Tibial nerve (tissue), 4 donors: ENCODE results near the gene SNX13. TPM values are rescaled to one million over a fixed set of nuclear protein-coding genes. Genes with fewer than 3 reads are reported as not detected.
A peak's percentile ranks its signal among the peaks of the same experiment; 100 is the strongest.

Experiments used
- DNase-seq, 2 donors: peaks; one replicate each; pipeline ENCODE4 v3.0.0-alpha.2; 2019; ENCODE audit warnings: low spot score in 2 of 2
- H3K27ac ChIP-seq, 4 donors: fragments of 200-600 bp; sonication (generic) in 3 of 4; one replicate each; pipeline ENCODE4 v1.5.1; 2017 to 2019; ENCODE audit warnings: mild to moderate bottlenecking in 1 of 4
- H3K27me3 ChIP-seq, 2 donors: fragments of 200-600 bp; sonication (generic) in 1 of 2; one replicate each; pipeline versions ENCODE4 v1.5.1 to v1.6.0; 2017 to 2019
- H3K36me3 ChIP-seq, 3 donors: fragments of 200-600 bp; sonication (generic); one replicate each; pipeline ENCODE4 v1.5.1; 2018 to 2019
- H3K4me1 ChIP-seq, 4 donors: fragments of 200-600 bp; sonication (generic) in 3 of 4; one replicate each; pipeline ENCODE4 v1.5.1; 2017 to 2019
- H3K4me3 ChIP-seq, 4 donors: fragments of 200-600 bp; sonication (generic) in 3 of 4; one replicate each; pipeline ENCODE4 v1.5.1; 2017 to 2019; ENCODE audit warnings: mild to moderate bottlenecking in 1 of 4, moderate library complexity in 1 of 4
- H3K9me3 ChIP-seq, 4 donors: fragments of 200-600 bp; sonication (generic) in 3 of 4; one replicate each; pipeline ENCODE4 v1.5.1; 2017 to 2019
- CTCF ChIP-seq, 5 experiments: fragments of 200-600 bp in 3 of 5; fragments of 450-650 bp in 2 of 5; sonication (generic) in 3 of 5; IDR thresholded peaks; one replicate each; pipeline ENCODE4 v1.5.1; 2016 to 2019; ENCODE audit warnings: antibody characterized with exemption in 5 of 5, mild to moderate bottlenecking in 3 of 5, moderate library complexity in 2 of 5
- EP300 ChIP-seq, 2 donors: sonication (generic); formaldehyde crosslinking; IDR thresholded peaks; one replicate each; pipeline ENCODE4 v1.6.1; 2017; ENCODE audit warnings: antibody characterized with exemption in 2 of 2, mild to moderate bottlenecking in 1 of 2
- POLR2A ChIP-seq, 2 donors: fragments of 450-650 bp; IDR thresholded peaks; one replicate each; pipeline ENCODE4 v1.6.1; 2017; ENCODE audit warnings: antibody characterized with exemption in 2 of 2, mild to moderate bottlenecking in 2 of 2, moderate library complexity in 2 of 2
- WGBS, 2 donors: methylation state at CpG; one replicate each; pipeline ENCODE4 v1.1.5; 2018; 5-methylcytosine and 5-hydroxymethylcytosine counted together
- total RNA-seq, 4 donors: library from RNA; depleted of rRNA; stranded (reverse); fragments of >200 nt; gene quantifications; one replicate each; pipeline ENCODE4 v1.1.0, GENCODE V29; 2016

The SNX13 gene
- total RNA-seq, 4 donors from 2014 or later = 52.8 to 77.6 (median 58.9) TPM

- 90 to 96% methylated on average over 1 of the region's 1 CpG for WGBS, 2 donors
- Histone ChIP-seq H3K36me3 (no peaks in the 10 kb centered on the region), H3K27ac (no peak overlapping the region), H3K27me3 (no peaks in the 10 kb centered on the region), H3K4me1 (peaks cover 0 to 40% (median 10%) of the 10 kb centered on the region in 4 donors), H3K4me3 (no peak overlapping the region), H3K9me3 (no peaks in the 10 kb centered on the region)
- TF ChIP-seq CTCF (IDR thresholded peaks at IDR 0.05) (no peak), EP300 (IDR thresholded peaks at IDR 0.05) (no peak), POLR2A (IDR thresholded peaks at IDR 0.05) (no peak)
- DNase-seq = no peak
Observed at GRCh38 chr7:17928055-17928454, 12.2 kb downstream of the SNX13 start.

- TF ChIP-seq CTCF (IDR thresholded peaks at IDR 0.05) (no peak), POLR2A (IDR thresholded peaks at IDR 0.05) (no peak), EP300 (IDR thresholded peaks at IDR 0.05) (no peak)
- no peaks in the 10 kb centered on the region for H3K27me3 ChIP-seq
- WGBS, 2 donors = 97 to 100% methylated on average over 1 of the region's 1 CpG
- H3K4me3 ChIP-seq = no peak overlapping the region
- H3K9me3 ChIP-seq = peaks cover 0 to 11% (median 2%) of the 10 kb centered on the region in 4 donors
- peaks cover 0 to 30% (median 0%) of the 10 kb centered on the region in 4 donors for H3K4me1 ChIP-seq
- H3K36me3 ChIP-seq = no peaks in the 10 kb centered on the region
- no peak for DNase-seq
- H3K27ac ChIP-seq = peak overlapping the region in 1 of 4 donors; percentile 74
Observed at GRCh38 chr7:17921857-17922416, 18.4 kb downstream of the SNX13 start.

GRCh38 chr7:17917842-17918241 lies 22.5 kb downstream of the SNX13 start:
- Histone ChIP-seq H3K27ac (no peak overlapping the region), H3K9me3 (peaks cover 0 to 19% (median 5%) of the 10 kb centered on the region in 4 donors), H3K36me3 (no peaks in the 10 kb centered on the region), H3K4me1 (peaks cover 0 to 37% (median 4%) of the 10 kb centered on the region in 4 donors), H3K27me3 (no peaks in the 10 kb centered on the region), H3K4me3 (no peak overlapping the region)
- TF ChIP-seq POLR2A (IDR thresholded peaks at IDR 0.05) = no peak
- no peak for TF ChIP-seq CTCF (IDR thresholded peaks at IDR 0.05)
- no peak for TF ChIP-seq EP300 (IDR thresholded peaks at IDR 0.05)
- 96 to 98% methylated on average over 3 of the region's 3 CpGs for WGBS, 2 donors
- no peak for DNase-seq

- Histone ChIP-seq H3K9me3 (peaks cover 0 to 19% (median 5%) of the 10 kb centered on the region in 4 donors), H3K36me3 (peaks cover 0 to 5% (median 0%) of the 10 kb centered on the region in 3 donors), H3K4me1 (peaks cover 0 to 28% (median 4%) of the 10 kb centered on the region in 4 donors), H3K27ac (no peak overlapping the region), H3K27me3 (no peaks in the 10 kb centered on the region), H3K4me3 (no peak overlapping the region)
- no peak for DNase-seq
- TF ChIP-seq EP300 (IDR thresholded peaks at IDR 0.05) (no peak), POLR2A (IDR thresholded peaks at IDR 0.05) (no peak), CTCF (IDR thresholded peaks at IDR 0.05) (no peak)
Observed at GRCh38 chr7:17916786-17917185, 23.5 kb downstream of the SNX13 start.

- 87 to 94% methylated on average over 2 of the region's 2 CpGs for WGBS, 2 donors
- H3K27ac ChIP-seq = no peak overlapping the region
- no peaks in the 10 kb centered on the region for H3K27me3 ChIP-seq
- H3K4me3 ChIP-seq = no peak overlapping the region
- DNase-seq = no peak
- peaks cover 0 to 18% (median 4%) of the 10 kb centered on the region in 4 donors for H3K4me1 ChIP-seq
- peaks cover 0 to 6% (median 0%) of the 10 kb centered on the region in 3 donors for H3K36me3 ChIP-seq
- TF ChIP-seq EP300 (IDR thresholded peaks at IDR 0.05) (no peak), CTCF (IDR thresholded peaks at IDR 0.05) (no peak), POLR2A (IDR thresholded peaks at IDR 0.05) (no peak)
- peaks cover 0 to 19% (median 5%) of the 10 kb centered on the region in 4 donors for H3K9me3 ChIP-seq
Observed at GRCh38 chr7:17915796-17916195, 24.5 kb downstream of the SNX13 start.
